Fibroblast of pulmonary artery (primary cell): Measurements from ENCODE around the gene EML6.

ENCODE experiments used
- DNase-seq: peaks from one replicate; pipeline ENCODE4 v3.0.0-alpha.2; 2010; ENCODE audit warnings: low read depth
- H3K4me3 ChIP-seq: replicated peaks from 2 replicates; pipeline ENCODE4 v1.5.1; 2011; ENCODE audit warnings: low read depth, mild to moderate bottlenecking, control low read depth, low read length, moderate library complexity
- TF ChIP-seq, protein P1 (sequence below): IDR thresholded peaks from 2 replicates; pipeline ENCODE4 v1.5.1; 2011; ENCODE audit warnings: mild to moderate bottlenecking, control low read depth, low read length, inconsistent platforms; ENCODE audit errors: missing control alignments

EML6 gene

DNA sequence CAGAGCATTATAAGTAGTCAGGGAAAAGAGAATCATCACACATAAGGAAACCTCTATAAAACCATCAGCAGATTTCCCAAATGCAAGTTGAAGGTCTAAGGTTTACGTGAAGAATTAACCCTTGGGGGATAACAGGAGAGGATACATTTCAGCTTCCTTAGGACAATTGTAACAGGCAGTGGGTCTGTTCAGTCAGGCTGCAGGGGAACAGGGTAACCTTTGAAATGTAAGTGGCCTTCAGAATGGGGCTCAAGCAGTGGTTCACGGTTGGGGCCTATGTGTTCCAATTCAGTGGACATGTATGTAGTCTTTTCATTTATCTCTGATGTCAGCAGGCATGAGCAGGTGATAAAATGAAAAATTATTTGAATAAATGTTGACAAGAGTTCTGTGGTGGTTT lies 139.3 kb downstream of the EML6 start:
- no peak overlapping the region for H3K4me3 ChIP-seq
- DNase-seq, result no peak
- TF ChIP-seq, protein P1, sequence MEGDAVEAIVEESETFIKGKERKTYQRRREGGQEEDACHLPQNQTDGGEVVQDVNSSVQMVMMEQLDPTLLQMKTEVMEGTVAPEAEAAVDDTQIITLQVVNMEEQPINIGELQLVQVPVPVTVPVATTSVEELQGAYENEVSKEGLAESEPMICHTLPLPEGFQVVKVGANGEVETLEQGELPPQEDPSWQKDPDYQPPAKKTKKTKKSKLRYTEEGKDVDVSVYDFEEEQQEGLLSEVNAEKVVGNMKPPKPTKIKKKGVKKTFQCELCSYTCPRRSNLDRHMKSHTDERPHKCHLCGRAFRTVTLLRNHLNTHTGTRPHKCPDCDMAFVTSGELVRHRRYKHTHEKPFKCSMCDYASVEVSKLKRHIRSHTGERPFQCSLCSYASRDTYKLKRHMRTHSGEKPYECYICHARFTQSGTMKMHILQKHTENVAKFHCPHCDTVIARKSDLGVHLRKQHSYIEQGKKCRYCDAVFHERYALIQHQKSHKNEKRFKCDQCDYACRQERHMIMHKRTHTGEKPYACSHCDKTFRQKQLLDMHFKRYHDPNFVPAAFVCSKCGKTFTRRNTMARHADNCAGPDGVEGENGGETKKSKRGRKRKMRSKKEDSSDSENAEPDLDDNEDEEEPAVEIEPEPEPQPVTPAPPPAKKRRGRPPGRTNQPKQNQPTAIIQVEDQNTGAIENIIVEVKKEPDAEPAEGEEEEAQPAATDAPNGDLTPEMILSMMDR, result no peak

DNA sequence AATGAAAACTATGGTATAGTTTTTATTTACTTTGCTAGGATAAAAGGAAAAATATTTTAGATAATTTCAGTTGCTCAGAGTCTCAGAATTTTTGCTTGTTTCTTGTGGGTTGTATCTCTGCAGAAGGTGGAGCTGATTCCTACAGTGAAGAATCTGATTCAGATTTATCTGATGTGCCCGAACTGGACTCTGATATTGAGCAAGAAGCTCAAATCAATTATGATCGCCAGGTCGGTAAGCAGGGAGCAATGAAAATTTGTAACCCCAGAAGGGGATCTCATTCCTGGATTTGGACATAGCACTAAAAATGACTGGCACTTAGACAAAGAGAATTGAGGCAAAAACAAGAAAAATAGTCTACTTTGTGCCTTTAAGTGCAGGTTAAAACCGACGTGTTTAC lies 140.2 kb downstream of the EML6 start:
- H3K4me3 ChIP-seq, result no peak overlapping the region
- TF ChIP-seq, protein P1, result no peak
- DNase-seq, result no peak

DNA sequence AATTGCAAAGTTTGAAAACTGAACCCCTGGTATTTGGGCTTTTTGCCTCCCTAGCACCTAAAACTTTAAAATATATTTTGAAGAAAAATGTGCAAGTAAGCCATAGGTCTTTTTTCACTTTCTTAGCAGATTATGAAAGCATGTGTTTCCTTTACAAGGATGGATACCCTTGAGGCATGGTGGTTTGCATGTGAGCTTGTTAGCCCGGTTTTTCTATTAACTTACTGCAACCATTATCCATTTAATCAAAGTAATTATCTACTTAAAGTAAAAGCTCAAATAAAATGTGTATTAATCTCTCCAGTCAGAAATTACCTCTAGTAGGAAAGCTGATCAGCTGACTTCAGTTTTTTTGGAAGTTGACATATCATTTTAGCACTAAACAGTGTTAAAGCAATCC lies 140.6 kb downstream of the EML6 start:
- no peak overlapping the region for H3K4me3 ChIP-seq
- no peak for DNase-seq
- TF ChIP-seq, protein P1, result no peak

DNA sequence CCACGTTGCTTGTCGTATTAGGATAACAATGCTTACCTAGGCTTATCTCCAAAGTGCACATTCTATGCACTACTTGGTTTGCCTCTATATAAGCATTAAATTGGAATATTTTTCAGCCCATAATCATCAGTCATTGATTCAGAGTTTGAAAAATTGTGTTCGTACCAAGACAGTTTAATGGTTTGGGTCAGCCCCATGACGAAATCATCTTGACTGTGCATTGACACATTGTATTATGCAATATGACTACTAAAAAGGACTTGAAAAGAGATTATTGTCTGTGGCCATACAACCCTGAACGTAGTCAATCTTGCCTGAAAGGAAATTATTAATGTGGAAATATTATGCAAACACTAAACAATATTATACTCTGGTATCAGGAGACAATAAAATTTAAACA lies 141.3 kb downstream of the EML6 start:
- TF ChIP-seq, protein P1, result no peak
- no peak overlapping the region for H3K4me3 ChIP-seq
- DNase-seq, result no peak

DNA sequence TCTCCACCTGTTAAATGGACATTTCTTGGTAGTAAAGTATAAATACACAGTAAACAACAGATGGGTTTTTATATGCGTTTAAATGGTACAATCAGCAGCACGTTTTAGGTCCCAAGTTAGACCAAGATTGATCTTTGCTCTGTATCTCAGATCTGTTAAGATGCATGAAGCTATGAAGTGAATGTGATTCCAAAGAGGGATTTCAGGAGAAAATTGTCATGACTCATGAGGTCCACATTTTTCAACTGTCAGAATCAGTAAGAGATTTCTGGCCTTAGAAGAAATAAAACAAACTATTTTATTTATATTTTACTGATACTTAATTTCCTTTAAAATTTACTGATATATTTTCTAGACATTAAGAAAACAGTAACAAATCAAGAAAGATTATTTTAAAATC lies 142.7 kb downstream of the EML6 start:
- no peak for DNase-seq
- no peak overlapping the region for H3K4me3 ChIP-seq
- TF ChIP-seq, protein P1, result no peak

DNA sequence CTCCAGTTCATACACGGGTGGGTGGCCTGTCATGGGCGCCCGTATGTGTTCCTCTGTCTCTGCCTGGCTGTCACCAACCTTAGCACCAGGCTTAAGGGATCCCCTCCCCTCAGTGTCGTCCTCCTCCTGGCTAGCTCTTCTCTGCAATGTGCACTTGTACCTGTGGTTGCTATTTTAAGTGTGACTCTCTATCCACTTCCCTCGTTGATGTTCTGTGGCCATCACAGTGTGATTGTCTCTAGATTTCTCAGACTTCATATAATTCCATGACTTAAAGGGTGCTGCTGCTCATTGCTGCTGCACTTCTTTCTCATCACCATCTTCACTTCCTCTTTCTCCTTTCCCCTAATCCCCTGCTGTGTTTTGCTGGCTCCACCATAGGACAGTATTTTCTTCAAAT lies 143.4 kb downstream of the EML6 start:
- TF ChIP-seq, protein P1, result no peak
- no peak for DNase-seq
- H3K4me3 ChIP-seq, result no peak overlapping the region

DNA sequence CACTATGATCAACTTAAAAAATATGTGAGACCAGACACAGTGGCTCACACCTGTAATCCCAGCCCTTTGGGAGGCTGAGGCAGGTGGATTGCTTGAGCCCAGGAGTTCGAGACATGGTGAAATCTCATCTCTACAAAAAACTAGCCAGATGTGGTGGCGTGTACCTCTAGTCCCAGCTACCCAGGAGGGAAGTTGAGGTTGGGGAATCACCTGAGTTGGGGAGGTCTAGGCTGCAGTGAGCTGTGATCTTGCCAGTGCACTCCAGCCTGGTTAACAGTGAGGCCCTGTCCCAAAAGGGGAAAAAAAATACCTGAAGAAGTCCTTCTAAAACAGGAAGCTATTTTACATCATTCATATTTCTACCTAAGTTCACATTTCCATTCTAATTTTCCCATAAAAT lies 144.0 kb downstream of the EML6 start:
- TF ChIP-seq, protein P1, result no peak
- no peak for DNase-seq
- H3K4me3 ChIP-seq, result no peak overlapping the region
